IPS-15b (cell line): Measurements from ENCODE around the gene SYCP3.
"Not testable (repeated sequence)": the region's sequence is repeated elsewhere in the genome, so short reads cannot be mapped to it uniquely, and the experiment has no call there.

Source experiments
- H3K27me3 ChIP-seq: one replicate; pipeline ENCODE4 v1.6.1; 2013; ENCODE audit warnings: low read length; ENCODE audit not compliant: control insufficient read depth, insufficient read depth
- H3K36me3 ChIP-seq: one replicate; pipeline ENCODE4 v1.6.1; 2013; ENCODE audit warnings: low read length; ENCODE audit not compliant: control insufficient read depth, insufficient read depth
- H3K4me1 ChIP-seq: one replicate; pipeline ENCODE4 v1.6.1; 2013; ENCODE audit warnings: mild to moderate bottlenecking, low read length; ENCODE audit not compliant: control insufficient read depth, insufficient read depth
- H3K4me3 ChIP-seq: one replicate; pipeline ENCODE4 v1.5.1; 2013; ENCODE audit warnings: low read depth, low read length
- H3K9ac ChIP-seq: one replicate; pipeline ENCODE4 v1.6.1; 2013; ENCODE audit warnings: low read depth, mild to moderate bottlenecking, low read length
- H3K9me3 ChIP-seq: one replicate; pipeline ENCODE4 v1.6.1; 2013; ENCODE audit warnings: mild to moderate bottlenecking, low read length; ENCODE audit not compliant: control insufficient read depth, insufficient read depth

Gene SYCP3

DNA sequence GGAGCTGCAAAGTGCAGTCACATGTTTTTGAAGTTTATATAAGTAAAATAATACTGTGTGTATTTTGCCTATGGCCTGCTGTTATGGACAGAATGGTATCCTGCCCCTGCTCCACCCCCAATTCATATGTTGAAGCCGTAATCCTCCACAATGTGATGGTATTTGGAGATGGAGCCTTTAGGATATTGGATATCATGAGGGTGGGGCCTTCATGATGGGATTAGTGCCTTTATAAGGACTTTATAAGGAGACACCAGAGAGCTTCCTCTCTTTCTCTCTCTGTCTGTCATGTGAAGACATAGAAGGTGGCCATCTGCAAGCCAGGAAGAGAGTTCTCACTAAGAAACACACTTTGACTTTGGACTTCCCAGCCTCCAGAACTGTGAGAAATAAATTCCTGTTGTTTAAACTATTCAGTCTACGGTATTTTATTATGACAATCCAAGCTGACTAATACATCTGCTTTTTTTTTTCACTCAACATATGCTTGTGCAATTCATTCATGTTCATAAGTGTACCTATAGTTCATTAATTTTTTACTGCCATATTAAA is 44.9 kb downstream of the SYCP3 start:
- H3K9ac ChIP-seq = no peak overlapping the region
- no peak overlapping the region for H3K4me3 ChIP-seq
- peaks cover 20% of the 10 kb centered on the region for H3K27me3 ChIP-seq
- no peaks in the 10 kb centered on the region for H3K4me1 ChIP-seq
- H3K9me3 ChIP-seq = no peaks in the 10 kb centered on the region
- peaks cover 2% of the 10 kb centered on the region for H3K36me3 ChIP-seq

DNA sequence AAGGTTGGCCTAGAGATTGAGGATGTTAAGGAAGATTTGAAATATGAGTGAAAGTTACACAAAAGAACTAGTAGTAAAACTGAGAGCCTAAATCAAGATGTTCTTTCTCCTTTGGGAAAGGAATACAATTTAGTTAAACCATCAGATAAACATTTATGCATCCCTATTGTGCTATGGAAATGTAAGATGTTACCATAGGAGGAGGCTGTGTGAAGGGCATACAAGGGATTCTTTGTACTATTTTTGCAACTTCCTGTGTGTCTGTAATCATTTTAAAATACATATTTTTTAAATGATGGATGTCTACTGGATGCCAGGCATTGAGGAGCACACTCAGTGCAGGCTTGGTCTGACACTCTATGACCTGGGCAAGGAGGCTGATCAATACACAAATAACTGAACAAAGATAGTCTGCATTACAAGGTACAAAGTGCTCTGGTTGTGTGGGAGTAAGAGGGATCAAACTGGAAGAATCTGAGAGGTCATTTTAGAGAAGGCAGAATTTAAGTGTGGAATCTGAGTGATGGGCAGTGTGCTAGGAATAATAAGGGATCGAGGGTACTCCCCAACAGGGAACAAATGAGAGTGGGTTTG is 47.7 kb downstream of the SYCP3 start:
- Histone ChIP-seq H3K36me3 (no peaks in the 10 kb centered on the region), H3K4me1 (no peaks in the 10 kb centered on the region), H3K9me3 (no peaks in the 10 kb centered on the region), H3K4me3 (no peak overlapping the region), H3K27me3 (peaks cover 15% of the 10 kb centered on the region), H3K9ac (no peak overlapping the region)

DNA sequence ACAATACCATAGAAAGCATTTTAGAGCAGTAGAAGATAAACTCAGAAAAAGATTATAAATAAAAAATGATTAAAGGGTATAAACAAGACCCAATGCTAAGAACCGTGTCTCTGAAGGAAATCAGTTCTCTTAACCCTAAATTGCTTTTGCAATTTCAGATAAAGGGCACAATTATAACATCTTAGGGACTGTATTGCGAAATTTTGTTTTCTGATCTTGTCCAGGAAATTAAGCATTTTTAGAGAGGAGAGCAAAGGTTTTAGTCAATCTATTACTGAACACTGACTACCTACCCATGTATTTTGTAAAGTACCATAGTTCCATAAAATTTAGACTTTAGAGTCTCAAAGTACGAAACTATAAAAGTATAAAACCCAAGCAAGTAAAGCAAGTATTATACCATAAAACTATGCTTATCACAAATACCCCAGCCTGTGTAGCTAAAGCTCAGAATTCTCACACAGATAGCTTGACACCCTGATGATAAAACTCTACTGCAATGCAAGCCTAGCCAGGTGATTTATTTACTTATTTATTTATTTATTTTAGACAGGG is 48.6 kb downstream of the SYCP3 start:
- H3K27me3 ChIP-seq = peaks cover 6% of the 10 kb centered on the region
- no peaks in the 10 kb centered on the region for H3K36me3 ChIP-seq
- no peaks in the 10 kb centered on the region for H3K4me1 ChIP-seq
- H3K9ac ChIP-seq = no peak overlapping the region
- H3K4me3 ChIP-seq = no peak overlapping the region
- H3K9me3 ChIP-seq = no peaks in the 10 kb centered on the region

DNA sequence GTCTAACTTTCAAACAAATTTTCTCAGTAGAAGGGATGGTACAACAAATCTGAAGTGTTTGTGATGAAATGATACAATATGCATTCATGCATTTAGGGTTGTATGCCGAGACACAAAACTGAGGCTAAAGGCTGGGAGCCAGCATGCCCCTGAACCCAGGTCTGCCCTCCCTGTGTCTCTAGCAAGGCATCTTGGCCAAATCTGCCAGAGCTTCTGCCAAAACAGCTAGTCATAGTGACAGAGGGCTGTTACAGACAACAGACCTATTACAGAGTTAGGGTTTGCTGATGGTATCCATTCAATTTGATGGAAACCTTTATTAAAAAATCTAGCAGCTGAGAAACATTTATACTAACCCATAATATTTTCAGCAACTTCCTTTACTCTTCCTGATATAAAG is 53.1 kb downstream of the SYCP3 start:
- Histone ChIP-seq H3K27me3 (no peaks in the 10 kb centered on the region), H3K9ac (no peak overlapping the region), H3K9me3 (no peaks in the 10 kb centered on the region), H3K36me3 (no peaks in the 10 kb centered on the region), H3K4me1 (peaks cover 9% of the 10 kb centered on the region), H3K4me3 (no peak overlapping the region)

DNA sequence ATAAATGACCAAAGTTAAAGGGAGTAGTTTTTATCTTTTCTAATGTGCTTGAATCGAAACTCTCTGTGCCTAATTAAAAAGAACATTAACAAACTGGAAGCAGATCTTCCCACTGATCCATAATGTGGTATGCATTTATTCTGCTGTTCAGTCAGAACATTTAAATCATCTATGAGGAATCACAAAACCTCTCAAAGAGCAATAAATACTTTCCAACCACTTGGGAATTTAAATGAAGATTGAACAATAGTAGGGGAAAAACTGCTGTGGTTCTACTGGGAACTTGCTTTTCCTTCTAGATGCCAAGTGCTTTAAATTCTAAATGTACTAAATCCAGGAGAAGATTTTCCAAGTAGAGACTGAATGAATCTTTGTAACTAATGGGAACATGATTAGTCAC is 54.2 kb downstream of the SYCP3 start:
- no peak overlapping the region for H3K9ac ChIP-seq
- H3K27me3 ChIP-seq = no peaks in the 10 kb centered on the region
- no peak overlapping the region for H3K4me3 ChIP-seq
- no peaks in the 10 kb centered on the region for H3K36me3 ChIP-seq
- no peaks in the 10 kb centered on the region for H3K9me3 ChIP-seq
- H3K4me1 ChIP-seq = peaks cover 9% of the 10 kb centered on the region

DNA sequence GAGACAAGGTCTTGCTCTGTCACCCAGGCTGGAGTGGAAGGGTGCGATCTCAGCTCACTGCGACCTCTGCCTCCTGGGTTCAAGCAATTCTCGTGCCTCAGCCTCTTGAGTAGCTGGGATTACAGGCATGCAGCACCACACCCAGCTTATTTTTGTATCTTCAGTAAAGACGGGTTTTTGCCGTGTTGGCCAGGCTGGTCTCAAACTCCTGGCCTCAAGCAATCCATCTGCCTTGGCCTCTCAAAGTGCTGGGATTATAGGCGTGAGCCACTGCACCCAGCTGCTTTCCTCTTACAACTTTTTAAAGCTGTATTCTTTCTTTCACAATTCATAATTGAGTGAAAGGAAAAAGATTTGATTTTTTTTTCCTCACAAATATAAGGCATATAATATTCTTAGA is 57.6 kb downstream of the SYCP3 start:
- H3K4me3 ChIP-seq, H3K36me3 ChIP-seq, H3K27me3 ChIP-seq, H3K9me3 ChIP-seq, H3K9ac ChIP-seq, H3K4me1 ChIP-seq: not testable (repeated sequence)

DNA sequence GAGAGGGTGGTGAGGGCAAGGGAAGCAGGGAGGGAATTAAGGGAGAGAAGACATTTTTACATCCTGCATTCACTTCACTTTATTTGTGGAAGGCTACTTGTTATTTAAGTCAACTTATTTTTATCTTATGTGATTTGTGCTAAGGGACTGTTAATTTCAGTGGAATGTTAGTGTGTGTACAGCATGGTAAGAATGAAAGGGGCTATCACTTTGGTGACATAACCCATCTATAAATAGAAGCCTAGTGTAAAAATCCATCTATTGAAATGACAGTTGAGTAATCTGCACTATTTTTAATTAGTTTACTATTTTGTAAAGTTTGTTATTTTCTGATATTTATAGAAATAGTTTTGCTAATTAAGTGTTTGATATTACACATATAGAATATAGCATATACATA is 58.6 kb downstream of the SYCP3 start:
- Histone ChIP-seq H3K27me3 (no peaks in the 10 kb centered on the region), H3K36me3 (no peaks in the 10 kb centered on the region), H3K9ac (no peak overlapping the region), H3K4me1 (peaks cover 9% of the 10 kb centered on the region), H3K9me3 (no peaks in the 10 kb centered on the region), H3K4me3 (no peak overlapping the region)

DNA sequence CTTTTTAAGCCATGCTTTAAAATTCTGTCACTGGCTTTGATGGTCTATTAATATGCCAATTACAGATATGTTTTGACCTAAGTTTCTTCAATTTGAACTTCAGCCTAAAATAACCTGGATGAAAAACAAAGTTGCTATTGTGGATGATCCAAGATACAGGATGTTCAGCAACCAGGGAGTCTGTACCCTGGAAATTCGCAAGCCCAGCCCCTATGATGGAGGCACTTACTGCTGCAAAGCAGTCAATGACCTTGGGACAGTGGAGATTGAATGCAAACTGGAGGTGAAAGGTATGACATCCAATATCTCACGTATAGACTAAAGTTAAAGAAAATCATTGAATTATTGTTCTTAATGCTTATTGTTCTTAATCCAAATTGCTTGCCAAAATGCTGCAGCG is 59.0 kb downstream of the SYCP3 start:
- no peaks in the 10 kb centered on the region for H3K9me3 ChIP-seq
- no peak overlapping the region for H3K4me3 ChIP-seq
- H3K9ac ChIP-seq = no peak overlapping the region
- no peaks in the 10 kb centered on the region for H3K27me3 ChIP-seq
- H3K36me3 ChIP-seq = no peaks in the 10 kb centered on the region
- H3K4me1 ChIP-seq = peaks cover 7% of the 10 kb centered on the region
